Ishikawa (cell line): ENCODE data around the gene MAGI1.

Source experiments
- CEBPB ChIP-seq: IDR thresholded peaks from 2 replicates; pipeline ENCODE4 v1.6.1; 2012
- CREB1 ChIP-seq: IDR thresholded peaks from 2 replicates; pipeline ENCODE4 v1.6.1; 2012; ENCODE audit warnings: low read depth
- EGR1 ChIP-seq: IDR thresholded peaks from 2 replicates; pipeline ENCODE4 v1.6.1; 2012
- EP300 ChIP-seq: IDR thresholded peaks from 2 replicates; pipeline ENCODE4 v1.6.1; 2012; ENCODE audit warnings: borderline replicate concordance
- FOXM1 ChIP-seq: IDR thresholded peaks from 2 replicates; pipeline ENCODE4 v1.6.1; 2012; ENCODE audit warnings: low read depth, borderline replicate concordance
- NFIC ChIP-seq: IDR thresholded peaks from 2 replicates; pipeline ENCODE4 v1.6.1; 2012
- RAD21 ChIP-seq: IDR thresholded peaks from 2 replicates; pipeline ENCODE4 v1.6.1; 2012; ENCODE audit warnings: low read depth
- TAF1 ChIP-seq: IDR thresholded peaks from 2 replicates; pipeline ENCODE4 v1.6.1; 2012; ENCODE audit warnings: low read depth, mild to moderate bottlenecking
- TCF12 ChIP-seq: IDR thresholded peaks from 2 replicates; pipeline ENCODE4 v1.6.1; 2012; ENCODE audit warnings: low read depth
- TEAD4 ChIP-seq: IDR thresholded peaks from 2 replicates; pipeline ENCODE4 v1.6.1; 2012
- YY1 ChIP-seq: IDR thresholded peaks from 2 replicates; pipeline ENCODE4 v1.6.1; 2012; ENCODE audit warnings: low read depth
- ZBTB7A ChIP-seq: IDR thresholded peaks from 2 replicates; pipeline ENCODE4 v1.6.1; 2012; ENCODE audit warnings: low read depth
- TF ChIP-seq, protein P1 (sequence below): IDR thresholded peaks from 2 replicates; pipeline ENCODE4 v1.6.1; 2012
- TF ChIP-seq, protein P2 (sequence below): IDR thresholded peaks from 2 replicates; pipeline ENCODE4 v1.6.1; 2012; ENCODE audit warnings: low read depth, mild to moderate bottlenecking
- TF ChIP-seq, protein P3 (sequence below): IDR thresholded peaks from 2 replicates; pipeline ENCODE4 v1.6.1; 2012

Gene MAGI1

DNA sequence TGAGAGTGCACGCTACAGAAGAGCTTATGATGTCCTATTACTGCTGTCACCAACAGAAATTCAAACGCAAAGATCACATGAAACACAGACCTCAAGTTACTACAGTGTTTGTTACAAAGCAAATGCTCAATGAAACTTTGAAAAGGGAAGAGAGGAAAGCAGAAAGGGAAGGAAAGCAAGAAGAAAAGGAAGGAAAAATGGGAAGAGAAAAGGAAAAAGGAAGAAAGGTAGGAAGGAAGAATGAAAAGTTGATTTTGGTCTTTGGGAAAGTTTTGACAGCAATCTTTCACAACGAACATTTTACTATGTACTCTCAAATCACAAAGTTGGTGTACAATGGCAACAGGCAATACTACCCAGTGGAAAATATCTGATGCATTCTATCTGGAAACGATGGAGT is 514.8 kb downstream of the MAGI1 start:
- TF ChIP-seq CEBPB (no peak), RAD21 (no peak), NFIC (no peak), ZBTB7A (no peak), EGR1 (no peak), TCF12 (no peak)
- TF ChIP-seq, protein P1, sequence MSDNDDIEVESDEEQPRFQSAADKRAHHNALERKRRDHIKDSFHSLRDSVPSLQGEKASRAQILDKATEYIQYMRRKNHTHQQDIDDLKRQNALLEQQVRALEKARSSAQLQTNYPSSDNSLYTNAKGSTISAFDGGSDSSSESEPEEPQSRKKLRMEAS = no peak
- TF ChIP-seq, protein P2, sequence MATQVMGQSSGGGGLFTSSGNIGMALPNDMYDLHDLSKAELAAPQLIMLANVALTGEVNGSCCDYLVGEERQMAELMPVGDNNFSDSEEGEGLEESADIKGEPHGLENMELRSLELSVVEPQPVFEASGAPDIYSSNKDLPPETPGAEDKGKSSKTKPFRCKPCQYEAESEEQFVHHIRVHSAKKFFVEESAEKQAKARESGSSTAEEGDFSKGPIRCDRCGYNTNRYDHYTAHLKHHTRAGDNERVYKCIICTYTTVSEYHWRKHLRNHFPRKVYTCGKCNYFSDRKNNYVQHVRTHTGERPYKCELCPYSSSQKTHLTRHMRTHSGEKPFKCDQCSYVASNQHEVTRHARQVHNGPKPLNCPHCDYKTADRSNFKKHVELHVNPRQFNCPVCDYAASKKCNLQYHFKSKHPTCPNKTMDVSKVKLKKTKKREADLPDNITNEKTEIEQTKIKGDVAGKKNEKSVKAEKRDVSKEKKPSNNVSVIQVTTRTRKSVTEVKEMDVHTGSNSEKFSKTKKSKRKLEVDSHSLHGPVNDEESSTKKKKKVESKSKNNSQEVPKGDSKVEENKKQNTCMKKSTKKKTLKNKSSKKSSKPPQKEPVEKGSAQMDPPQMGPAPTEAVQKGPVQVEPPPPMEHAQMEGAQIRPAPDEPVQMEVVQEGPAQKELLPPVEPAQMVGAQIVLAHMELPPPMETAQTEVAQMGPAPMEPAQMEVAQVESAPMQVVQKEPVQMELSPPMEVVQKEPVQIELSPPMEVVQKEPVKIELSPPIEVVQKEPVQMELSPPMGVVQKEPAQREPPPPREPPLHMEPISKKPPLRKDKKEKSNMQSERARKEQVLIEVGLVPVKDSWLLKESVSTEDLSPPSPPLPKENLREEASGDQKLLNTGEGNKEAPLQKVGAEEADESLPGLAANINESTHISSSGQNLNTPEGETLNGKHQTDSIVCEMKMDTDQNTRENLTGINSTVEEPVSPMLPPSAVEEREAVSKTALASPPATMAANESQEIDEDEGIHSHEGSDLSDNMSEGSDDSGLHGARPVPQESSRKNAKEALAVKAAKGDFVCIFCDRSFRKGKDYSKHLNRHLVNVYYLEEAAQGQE = no peak
- TF ChIP-seq, protein P3, sequence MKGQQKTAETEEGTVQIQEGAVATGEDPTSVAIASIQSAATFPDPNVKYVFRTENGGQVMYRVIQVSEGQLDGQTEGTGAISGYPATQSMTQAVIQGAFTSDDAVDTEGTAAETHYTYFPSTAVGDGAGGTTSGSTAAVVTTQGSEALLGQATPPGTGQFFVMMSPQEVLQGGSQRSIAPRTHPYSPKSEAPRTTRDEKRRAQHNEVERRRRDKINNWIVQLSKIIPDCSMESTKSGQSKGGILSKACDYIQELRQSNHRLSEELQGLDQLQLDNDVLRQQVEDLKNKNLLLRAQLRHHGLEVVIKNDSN = no peak

DNA sequence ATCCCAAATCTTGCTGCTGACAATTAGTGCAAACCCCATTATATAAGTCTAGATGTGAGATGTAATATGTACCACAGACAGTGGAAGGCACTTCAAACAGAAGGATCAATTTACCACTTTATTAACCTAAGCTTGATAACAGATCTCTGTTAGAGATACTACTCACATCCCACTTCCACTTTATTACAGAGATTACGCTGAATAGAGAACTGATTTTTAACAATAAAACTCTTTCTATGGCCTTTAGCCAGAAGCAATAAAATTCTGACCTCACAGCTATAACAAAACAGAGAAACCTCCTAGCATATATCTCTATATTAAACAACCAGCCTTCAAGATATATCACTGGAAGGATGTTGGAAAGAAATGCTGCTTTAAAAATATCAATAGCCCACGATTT is 517.7 kb downstream of the MAGI1 start:
- TF ChIP-seq, protein P2 = no peak
- TF ChIP-seq EP300 (no peak), TEAD4 (no peak), TCF12 (no peak), EGR1 (no peak), NFIC (no peak), ZBTB7A (no peak), RAD21 (no peak), CREB1 (no peak), FOXM1 (no peak)
- TF ChIP-seq, protein P3 = no peak
- TF ChIP-seq, protein P1 = no peak

DNA sequence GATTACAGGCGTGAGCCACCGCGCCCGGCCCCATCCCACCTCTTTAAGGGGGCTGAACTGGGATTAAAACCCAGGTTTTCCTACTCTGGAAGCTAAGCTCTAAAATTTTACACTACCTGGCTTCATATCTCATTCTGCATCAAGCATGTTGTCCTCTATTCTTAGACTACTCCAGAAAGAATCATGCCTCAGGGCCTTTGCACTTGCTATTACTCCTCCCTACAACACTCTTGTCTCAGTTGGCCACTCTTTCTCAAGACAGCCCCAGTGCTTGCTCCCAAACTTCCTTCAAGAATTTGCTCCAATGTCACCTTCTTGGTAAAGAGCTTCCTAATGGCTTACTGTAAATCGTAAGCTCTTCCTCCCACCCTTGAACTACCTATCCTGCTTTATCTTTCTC is 521.7 kb downstream of the MAGI1 start:
- TF ChIP-seq CREB1 (no peak), NFIC (no peak), CEBPB (no peak), EGR1 (no peak), FOXM1 (no peak), RAD21 (no peak), YY1 (no peak)
- TF ChIP-seq, protein P2 = no peak

DNA sequence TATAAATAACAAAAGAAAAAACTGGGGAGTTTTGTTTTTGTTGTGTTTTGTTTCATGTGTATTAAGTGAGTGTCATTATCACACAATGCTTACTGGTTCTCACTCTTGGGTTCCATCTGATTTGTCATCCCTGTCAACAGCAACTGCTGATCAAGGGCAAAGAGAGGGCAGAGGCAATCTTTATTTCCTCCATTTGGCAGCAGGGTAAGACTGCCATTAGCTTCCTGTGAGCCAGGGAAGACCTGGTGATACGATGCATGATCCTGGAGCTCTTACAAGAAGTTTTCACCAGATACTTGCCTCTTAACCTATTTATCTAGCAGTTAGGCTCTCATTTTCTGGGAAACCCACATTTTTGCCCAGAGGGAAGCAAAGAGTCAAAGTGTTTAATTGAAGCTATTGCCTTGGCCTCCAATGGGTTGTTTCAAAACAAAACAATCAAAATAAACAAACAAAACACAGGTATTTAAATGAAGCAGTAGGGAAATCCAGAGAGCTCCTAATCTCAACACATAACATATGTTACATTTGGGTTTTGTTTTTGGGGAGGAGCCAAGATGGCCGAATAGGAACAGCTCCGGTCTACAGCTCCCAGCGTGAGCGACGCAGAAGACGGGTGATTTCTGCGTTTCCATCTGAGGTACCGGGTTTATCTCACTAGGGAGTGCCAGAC is 529.8 kb downstream of the MAGI1 start:
- TF ChIP-seq, protein P1 = no peak

DNA sequence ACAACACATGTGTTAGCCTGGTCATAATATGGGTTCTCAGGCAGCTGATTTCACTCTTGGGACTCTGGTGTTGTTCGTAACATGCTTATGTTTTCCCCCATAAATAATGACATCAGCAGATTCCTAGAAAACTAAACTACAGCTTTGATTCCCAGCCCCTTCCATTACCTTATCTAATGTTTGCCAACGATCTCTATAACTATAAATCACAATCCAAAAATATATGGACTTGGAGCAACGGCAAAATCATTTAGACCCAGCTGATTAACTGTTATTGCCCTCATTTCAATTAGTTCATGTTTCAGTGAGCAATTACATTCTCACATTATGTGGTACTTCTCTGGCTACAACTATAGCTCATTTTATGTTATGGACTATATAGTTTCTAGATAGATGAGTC is 531.3 kb downstream of the MAGI1 start:
- TF ChIP-seq FOXM1 (no peak), YY1 (no peak), CEBPB (no peak), RAD21 (no peak), CREB1 (no peak), EGR1 (no peak), ZBTB7A (no peak), TEAD4 (no peak), TAF1 (no peak), TCF12 (no peak), EP300 (no peak), NFIC (no peak)
- TF ChIP-seq, protein P1 = no peak
- TF ChIP-seq, protein P3 = no peak
- TF ChIP-seq, protein P2 = no peak
